GM11168 (cell line): ENCODE data around the gene UNC5CL.

Source experiments
- in situ Hi-C: fragments of 300-500 bp; cut with MboI; formaldehyde crosslinking; loops from one replicate; pipeline ENCODE4 v1.12.0; 2022; ENCODE audit warnings: low sequenced_read_pairs; ENCODE audit not compliant: unreplicated experiment

UNC5CL gene

DNA sequence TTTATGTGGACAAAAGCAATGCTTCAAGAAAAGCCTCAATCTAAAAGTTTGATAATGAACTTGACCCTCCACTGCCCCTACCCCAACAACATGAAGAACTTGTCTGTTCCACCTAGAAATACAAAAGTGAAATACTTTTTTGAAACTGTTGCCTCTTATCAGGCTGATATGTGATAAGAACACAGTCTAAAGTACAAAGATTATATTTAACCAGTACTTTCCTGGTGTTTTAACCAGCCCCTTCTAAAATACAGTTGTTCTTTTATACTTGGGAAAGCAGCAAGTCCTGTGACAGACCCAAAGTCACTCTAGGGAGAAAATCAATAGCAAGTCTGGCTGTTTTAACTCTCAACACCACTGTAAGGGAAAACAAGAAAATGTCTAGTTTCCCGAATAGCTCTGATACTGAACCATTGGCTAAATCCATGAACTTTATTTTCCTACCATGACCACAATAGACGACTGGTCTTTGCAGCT lies 26.6 kb upstream of the UNC5CL start:
- in situ Hi-C loops: no loop called here

- in situ Hi-C loops: no loop called here
Measured at GRCh38 chr6:41064841-41065240, 25.8 kb upstream of the UNC5CL start.

DNA sequence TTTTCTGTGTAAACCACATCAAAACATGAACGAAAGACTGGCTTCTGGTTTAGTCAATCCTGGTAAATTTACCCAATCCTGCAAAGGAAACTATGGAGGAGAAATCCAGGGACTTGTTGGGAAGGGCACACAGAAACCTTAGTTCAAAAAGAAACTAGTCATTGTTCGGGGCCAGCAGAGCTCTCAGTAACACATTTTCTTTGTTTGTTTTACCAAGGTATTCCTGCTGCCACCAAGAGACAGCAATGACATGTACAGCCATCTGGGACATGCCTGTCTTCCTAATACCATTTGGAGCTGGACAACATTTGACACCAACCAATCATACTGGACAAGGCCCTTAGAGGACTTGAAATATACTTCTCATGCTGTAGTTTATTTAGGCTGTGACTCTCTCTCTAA lies 24.9 kb upstream of the UNC5CL start:
- in situ Hi-C loops: no loop called here

GRCh38 chr6:41062056-41062455 lies 23.0 kb upstream of the UNC5CL start:
- in situ Hi-C loops: no loop called here

- in situ Hi-C loops: no loop called here
Measured at GRCh38 chr6:41061196-41061726, 22.2 kb upstream of the UNC5CL start.

DNA sequence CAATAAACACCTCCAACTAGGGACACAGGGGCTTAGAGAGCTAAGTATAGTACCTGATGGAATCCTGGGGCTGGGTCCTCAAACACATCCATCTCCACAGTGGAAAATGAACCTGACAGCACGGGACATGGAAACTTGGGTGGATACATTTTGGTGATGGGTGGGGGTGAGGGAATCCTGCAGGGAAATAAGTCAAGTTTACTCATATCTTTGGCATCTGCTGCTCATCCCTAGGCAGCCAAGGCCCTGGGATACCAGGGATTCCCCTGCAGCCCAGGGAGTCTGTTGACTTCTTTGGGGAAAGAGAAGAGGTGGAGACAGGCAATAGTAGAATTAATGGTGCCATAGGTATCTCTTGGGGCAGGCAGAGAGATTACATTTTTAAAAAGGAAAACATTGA lies 20.5 kb upstream of the UNC5CL start:
- in situ Hi-C loops: no loop called here

- in situ Hi-C loops: no loop called here
Measured at GRCh38 chr6:41058783-41059181, 19.8 kb upstream of the UNC5CL start.

DNA sequence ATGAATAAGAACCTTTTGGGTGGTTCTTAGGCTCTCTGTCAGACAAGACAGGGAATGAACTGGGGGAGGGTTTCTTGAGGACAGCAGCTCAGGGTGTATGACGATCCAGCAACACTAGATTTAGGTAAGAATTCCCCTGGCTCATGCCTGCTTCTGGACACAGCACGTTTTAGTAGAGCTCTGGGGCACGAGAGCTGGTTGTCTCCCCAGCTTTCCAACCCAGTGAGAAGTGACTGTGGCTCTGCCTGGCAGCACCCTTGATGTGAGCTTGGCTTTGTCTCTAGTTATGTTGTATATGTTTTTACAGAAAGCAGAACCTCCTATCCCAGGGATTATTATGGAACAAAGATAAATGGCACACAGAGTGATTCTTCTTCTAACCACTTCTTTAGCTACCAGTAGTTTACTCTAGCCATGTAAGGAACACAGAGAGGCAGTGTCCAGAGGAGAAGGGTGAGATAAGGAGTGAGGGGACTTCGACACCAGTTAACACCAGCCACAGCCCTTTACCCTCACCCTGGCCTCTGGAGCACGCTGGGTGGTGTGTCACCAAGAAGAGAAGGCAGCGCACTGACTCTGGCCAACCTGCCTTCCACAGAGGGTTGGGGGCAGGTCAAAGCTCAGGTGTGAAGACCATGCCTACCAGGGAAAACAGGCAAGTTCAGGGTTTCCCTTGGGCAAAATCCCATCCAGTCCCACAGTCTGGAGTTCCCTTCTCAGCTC lies 17.9 kb upstream of the UNC5CL start:
- in situ Hi-C loops: no loop called here

DNA sequence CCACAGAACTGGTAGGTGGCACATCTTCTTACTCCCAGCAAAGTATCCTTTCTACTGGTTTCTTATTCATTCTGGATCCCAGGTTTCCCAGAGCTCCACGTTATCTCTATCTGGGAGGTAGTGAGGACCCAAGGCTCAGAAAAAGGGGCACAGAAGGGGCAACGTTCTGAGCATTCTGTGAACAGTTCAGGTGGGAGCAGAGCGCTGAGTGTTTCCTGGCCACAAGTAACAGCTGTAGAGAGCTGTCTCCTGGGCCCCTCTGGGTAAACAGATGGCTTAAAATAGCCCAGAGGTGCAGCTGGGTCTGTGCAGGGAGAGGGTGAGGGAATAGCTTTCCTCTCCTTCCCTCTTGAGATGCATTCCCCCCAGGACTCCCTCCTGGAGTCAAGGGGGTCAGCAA lies 16.1 kb upstream of the UNC5CL start:
- in situ Hi-C loops: no loop called here

DNA sequence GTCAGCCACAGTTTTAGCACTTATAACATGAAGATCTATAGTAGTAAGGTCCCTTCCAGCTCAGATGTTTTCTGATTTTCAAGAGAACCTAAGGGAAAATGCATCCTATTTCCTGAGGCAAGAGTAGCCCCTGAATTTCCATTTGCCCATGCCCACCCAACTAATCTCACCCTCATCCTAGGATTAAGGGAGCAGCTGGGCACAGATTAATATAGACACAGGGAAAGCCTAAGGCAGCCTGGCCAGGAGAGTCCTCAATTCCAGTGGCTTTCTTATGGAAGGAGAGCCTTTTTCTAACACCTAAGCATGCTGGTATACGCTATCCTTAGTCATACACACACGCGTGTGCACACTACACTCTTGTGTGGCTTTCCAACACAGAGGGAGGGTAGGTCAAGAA lies 15.5 kb upstream of the UNC5CL start:
- in situ Hi-C loops: no loop called here

DNA sequence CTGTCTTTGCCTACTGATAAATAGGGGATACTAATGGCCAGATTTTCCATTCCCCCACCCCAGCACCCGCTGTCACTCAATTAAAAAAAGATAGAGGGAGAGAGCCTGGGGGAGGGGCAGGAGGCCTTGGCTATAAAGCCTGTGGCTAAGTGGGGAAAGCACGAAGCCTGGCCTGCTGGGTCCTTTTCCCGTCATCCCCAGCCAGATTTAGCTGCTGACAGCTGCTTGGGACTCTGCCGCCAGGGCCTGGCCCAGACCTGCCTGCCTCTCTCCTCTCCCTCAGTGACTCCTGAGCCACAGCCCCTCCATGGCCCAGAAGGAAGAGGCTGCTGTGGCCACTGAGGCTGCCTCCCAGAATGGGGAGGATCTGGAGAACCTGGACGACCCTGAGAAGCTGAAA lies 14.0 kb upstream of the UNC5CL start, which contains the start of gene APOBEC2:
Gene APOBEC2 (plus strand): TSS at position 162 of the 400 bp plus-strand sequence. CDS start 146 bp downstream, at position 308.
- in situ Hi-C loops: no loop called here

- in situ Hi-C loops: no loop called here
Measured at GRCh38 chr6:41051873-41052272, 12.9 kb upstream of the UNC5CL start.

GRCh38 chr6:41050536-41050935 lies 11.5 kb upstream of the UNC5CL start:
- in situ Hi-C loops: no loop called here

DNA sequence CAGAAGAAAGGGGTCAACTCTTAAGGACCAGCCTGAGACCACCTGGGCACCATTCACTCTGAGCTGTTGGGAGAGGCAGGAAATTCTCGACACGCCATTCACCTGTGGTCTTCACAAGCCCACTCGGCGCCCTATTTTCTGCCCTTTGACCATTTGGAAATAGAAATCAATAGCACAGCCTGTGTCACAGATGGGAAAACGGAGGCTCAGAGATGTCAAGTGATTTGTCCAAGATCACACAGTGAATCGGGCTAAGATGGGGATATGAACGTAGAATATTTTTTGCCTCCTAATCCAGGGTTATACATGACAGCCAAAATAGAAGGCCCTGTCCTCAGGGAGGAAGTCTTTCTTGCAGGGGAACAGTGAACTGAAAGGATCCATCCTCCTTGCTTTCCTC lies 10.9 kb upstream of the UNC5CL start:
- in situ Hi-C loops: no loop called here

DNA sequence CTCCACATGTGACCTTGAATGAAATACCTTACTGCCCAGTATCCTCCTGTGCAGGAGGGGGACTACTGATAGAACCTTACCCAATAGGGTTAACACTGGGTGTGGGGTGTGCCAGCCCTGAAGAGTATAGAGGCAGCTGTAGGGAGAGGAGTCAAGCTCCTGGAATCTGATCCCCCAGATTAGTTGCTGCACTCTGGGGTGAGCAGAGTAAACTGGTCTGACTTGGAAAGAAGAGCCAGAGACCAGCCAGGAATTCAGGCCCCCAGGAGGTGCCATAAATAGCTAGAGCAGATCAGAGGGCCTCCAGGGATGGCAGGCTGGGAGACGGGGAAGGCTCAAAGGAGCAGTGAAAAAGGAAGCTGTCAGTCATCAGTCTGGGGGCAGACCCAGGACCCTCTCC lies 10.5 kb upstream of the UNC5CL start:
- in situ Hi-C loops: no loop called here

- in situ Hi-C loops: no loop called here
Measured at GRCh38 chr6:41047745-41048732, 9.0 kb upstream of the UNC5CL start.

DNA sequence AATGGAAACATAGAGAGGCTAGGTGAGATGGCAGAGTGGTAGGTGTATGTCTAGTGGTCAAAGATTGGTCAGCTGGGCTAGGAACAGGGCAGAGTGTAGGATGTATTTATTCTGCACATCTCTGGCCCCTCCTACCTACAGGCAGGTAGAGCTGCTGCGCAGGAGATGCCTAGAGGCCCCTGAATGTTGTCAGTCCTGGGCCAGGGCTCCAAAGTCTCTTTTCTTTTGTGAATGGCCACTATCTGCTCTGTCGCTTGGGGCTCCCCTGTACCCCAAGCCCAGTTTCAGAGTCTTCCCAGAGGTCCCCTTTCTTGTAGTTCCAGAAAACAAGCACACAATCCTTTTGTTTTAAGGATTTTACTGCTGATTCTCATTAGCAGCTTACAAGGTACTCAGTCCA lies 8.3 kb upstream of the UNC5CL start:
- in situ Hi-C loops: no loop called here

GRCh38 chr6:41046084-41046483 lies 7.1 kb upstream of the UNC5CL start:
- in situ Hi-C loops: no loop called here

- in situ Hi-C loops: no loop called here
Measured at GRCh38 chr6:41045664-41046063, 6.6 kb upstream of the UNC5CL start.

GRCh38 chr6:41043151-41043550 lies 4.1 kb upstream of the UNC5CL start:
- in situ Hi-C loops: no loop called here
